Fibroblast of lung (primary cell): ENCODE measurements around the gene LRRC8A. TPM values are rescaled to one million over a fixed set of nuclear protein-coding genes. Genes with fewer than 3 reads are reported as not detected.

Source experiments
- DNase-seq, 2 donors: peaks; one replicate each; pipeline versions ENCODE4 v3.0.0 to v3.0.0-alpha.2; 2010; ENCODE audit warnings: low read depth in 2 of 2
- H2AFZ ChIP-seq: 2 replicates; pipeline ENCODE4 v1.5.1; 2012; ENCODE audit warnings: low read length, control low read depth, inconsistent platforms
- H3K27ac ChIP-seq: 2 replicates; pipeline ENCODE4 v1.5.1; 2011; ENCODE audit warnings: low read length, control low read depth; ENCODE audit not compliant: insufficient read depth
- H3K27me3 ChIP-seq: 2 replicates; pipeline ENCODE4 v1.5.1; 2011; ENCODE audit warnings: mild to moderate bottlenecking, low read length; ENCODE audit not compliant: control insufficient read depth, insufficient read depth
- H3K36me3 ChIP-seq: 2 replicates; pipeline ENCODE4 v1.5.1; 2011; ENCODE audit warnings: low read length; ENCODE audit not compliant: control insufficient read depth, insufficient read depth
- H3K4me1 ChIP-seq: 2 replicates; pipeline ENCODE4 v1.5.1; 2011; ENCODE audit warnings: low read length; ENCODE audit not compliant: control insufficient read depth, insufficient read depth; ENCODE audit errors: extremely low read depth
- H3K4me2 ChIP-seq: 2 replicates; pipeline ENCODE4 v1.5.1; 2011; ENCODE audit warnings: low read length, control low read depth; ENCODE audit not compliant: insufficient read depth; ENCODE audit errors: extremely low read depth
- H3K4me3 ChIP-seq, 4 experiments: fragments of 200-600 bp in 1 of 4; sonication (generic) in 1 of 4; replicated peaks in 1 of 4; 2 replicates each; pipeline ENCODE4 v1.5.1; 2011 to 2016; ENCODE audit warnings: low read length in 4 of 4, low read depth in 3 of 4, mild to moderate bottlenecking in 3 of 4, control low read depth in 2 of 4, inconsistent platforms in 1 of 4, mixed read lengths in 1 of 4; ENCODE audit not compliant: insufficient read depth in 1 of 4; ENCODE audit errors: control extremely low read depth in 1 of 4
- H3K79me2 ChIP-seq: 2 replicates; pipeline ENCODE4 v1.5.1; 2012; ENCODE audit warnings: mild to moderate bottlenecking, low read length, inconsistent platforms; ENCODE audit not compliant: control insufficient read depth, insufficient read depth
- H3K9ac ChIP-seq: 2 replicates; pipeline ENCODE4 v1.5.1; 2011; ENCODE audit warnings: mild to moderate bottlenecking, low read length, control low read depth; ENCODE audit not compliant: insufficient read depth
- H3K9me3 ChIP-seq: 2 replicates; pipeline ENCODE4 v1.5.1; 2012; ENCODE audit warnings: low read depth, low read length; ENCODE audit not compliant: control insufficient read depth, insufficient read depth
- H4K20me1 ChIP-seq: 2 replicates; pipeline ENCODE4 v1.5.1; 2011; ENCODE audit warnings: low read length; ENCODE audit not compliant: control insufficient read depth, insufficient read depth; ENCODE audit errors: extremely low read depth
- CTCF ChIP-seq, 2 donors: IDR thresholded peaks in 1 of 2; conservative IDR thresholded peaks in 1 of 2; 1 replicate in 1 of 2; 2 replicates in 1 of 2; pipeline ENCODE4 v1.5.1; 2011 to 2012; ENCODE audit warnings: low read length in 2 of 2, control low read depth in 1 of 2, inconsistent platforms in 1 of 2, low read depth in 1 of 2, mild to moderate bottlenecking in 1 of 2
- EZH2 ChIP-seq: IDR thresholded peaks from 2 replicates; pipeline ENCODE4 v1.5.1; 2012; ENCODE audit warnings: low read length, control low read depth, mild to moderate bottlenecking; ENCODE audit errors: missing control alignments
- polyA plus RNA-seq, 2 donors: library from polyadenylated mRNA; depleted of rRNA in 1 of 2; stranded (reverse) in 1 of 2; unstranded in 1 of 2; fragments of >200 nt; gene quantifications; 2 replicates each; pipeline ENCODE4 v1.2.1, GENCODE V29; 2011 to 2012; ENCODE audit warnings: missing spikeins in 1 of 2
- total RNA-seq: library from RNA; depleted of rRNA; stranded (reverse); fragments of >200 nt; gene quantifications from 2 replicates; pipeline ENCODE4 v1.2.1, GENCODE V29; 2014

Gene LRRC8A
- total and polyA plus RNA-seq, 2 donors (not counting 1 experiment from before 2014, with no cell fraction given) = 26.1 to 35.4 TPM

GRCh38 chr9:128905964-128906363 lies 24.0 kb downstream of the LRRC8A start:
- Histone ChIP-seq H3K4me2 (no peak overlapping the region), H3K36me3 (peaks cover 28% of the 10 kb centered on the region)
- DNase-seq = no peak

GRCh38 chr9:128906741-128907140 lies 24.8 kb downstream of the LRRC8A start:
- Histone ChIP-seq H3K79me2 (peaks cover 29% of the 10 kb centered on the region), H3K4me1 (peaks cover 12% of the 10 kb centered on the region)

More at GRCh38 chr9:128905964-128906363, 24.0 kb downstream of the LRRC8A start:
- H2AFZ ChIP-seq = no peak overlapping the region
- peaks cover 29% of the 10 kb centered on the region for H3K79me2 ChIP-seq
- H3K9ac ChIP-seq = no peak overlapping the region
- no peak overlapping the region for H3K4me3 ChIP-seq
- H3K4me1 ChIP-seq = peaks cover 4% of the 10 kb centered on the region
- TF ChIP-seq CTCF (conservative IDR thresholded peaks at IDR 0.05 in 1 of 2, IDR thresholded peaks at IDR 0.05 in 1 of 2; ENCODE audit: low read depth in 1 of 2, low read length in 2 of 2) = no peak
- no peak for TF ChIP-seq EZH2
- no peak overlapping the region for H3K27ac ChIP-seq
- H4K20me1 ChIP-seq = no peaks in the 10 kb centered on the region
- no peaks in the 10 kb centered on the region for H3K9me3 ChIP-seq
- no peaks in the 10 kb centered on the region for H3K27me3 ChIP-seq

GRCh38 chr9:128908372-128908771 lies 26.4 kb downstream of the LRRC8A start:
- Histone ChIP-seq H3K27ac (no peak overlapping the region), H3K79me2 (peaks cover 39% of the 10 kb centered on the region), H3K27me3 (no peaks in the 10 kb centered on the region), H3K9ac (no peak overlapping the region), H2AFZ (no peak overlapping the region), H3K9me3 (no peaks in the 10 kb centered on the region), H3K36me3 (peaks cover 26% of the 10 kb centered on the region), H3K4me1 (peaks cover 25% of the 10 kb centered on the region), H4K20me1 (no peaks in the 10 kb centered on the region), H3K4me3 (no peak overlapping the region), H3K4me2 (no peak overlapping the region)
- TF ChIP-seq CTCF (conservative IDR thresholded peaks at IDR 0.05 in 1 of 2, IDR thresholded peaks at IDR 0.05 in 1 of 2; ENCODE audit: low read depth in 1 of 2, low read length in 2 of 2) (no peak), EZH2 (no peak)
- DNase-seq = no peak

More at GRCh38 chr9:128906741-128907140, 24.8 kb downstream of the LRRC8A start:
- no peak for DNase-seq
- no peaks in the 10 kb centered on the region for H3K9me3 ChIP-seq
- H3K9ac ChIP-seq = no peak overlapping the region
- no peak overlapping the region for H3K4me3 ChIP-seq
- H3K27me3 ChIP-seq = no peaks in the 10 kb centered on the region
- TF ChIP-seq CTCF (conservative IDR thresholded peaks at IDR 0.05 in 1 of 2, IDR thresholded peaks at IDR 0.05 in 1 of 2; ENCODE audit: low read depth in 1 of 2, low read length in 2 of 2) = no peak
- TF ChIP-seq EZH2 = no peak
- H3K27ac ChIP-seq = no peak overlapping the region
- no peaks in the 10 kb centered on the region for H4K20me1 ChIP-seq
- H3K4me2 ChIP-seq = no peak overlapping the region
- no peak overlapping the region for H2AFZ ChIP-seq
- peaks cover 28% of the 10 kb centered on the region for H3K36me3 ChIP-seq
